ENCODE results near the gene FBXO30. TPM values are rescaled to one million over a fixed set of nuclear protein-coding genes. Genes with fewer than 3 reads are reported as not detected.
A peak's percentile ranks its signal among the peaks of the same experiment; 100 is the strongest.

Gene FBXO30
- polyA plus RNA-seq, 3 donors from 2014 or later = 0.67 to 1.4 (median 0.74) TPM

- DNase-seq = no peak
- Mint-ChIP-seq H3K4me3 (no peak overlapping the region), H3K4me1 (no peaks in the 10 kb centered on the region), H3K27ac (no peak overlapping the region), H3K36me3 (no peaks in the 10 kb centered on the region), H3K27me3 (ENCODE audit: low read depth in 3 of 3) (peaks cover 0 to 4% (median 1%) of the 10 kb centered on the region in 3 donors), H3K9me3 (no peaks in the 10 kb centered on the region)
Measured at GRCh38 chr6:145763742-145764141, 50.9 kb downstream of the FBXO30 start.

DNA sequence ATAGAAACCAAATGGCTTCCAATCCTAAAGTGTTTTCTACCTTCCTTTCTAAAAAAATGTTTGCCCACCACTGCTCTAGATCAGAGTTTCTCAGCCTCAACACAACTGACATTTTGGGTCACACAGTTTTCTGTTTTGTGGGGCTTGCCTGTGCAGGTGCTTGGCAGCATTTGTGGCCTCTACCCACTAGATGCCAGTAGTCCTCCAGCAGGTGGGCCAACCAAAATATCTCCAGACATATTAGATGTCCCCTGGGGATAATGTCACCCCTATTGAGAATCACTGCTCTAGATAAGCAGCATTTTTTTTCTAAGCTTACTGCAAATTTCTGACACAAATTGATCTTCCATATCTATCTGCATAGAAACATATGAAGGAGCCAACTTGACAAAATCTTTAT, 53.0 kb downstream of the FBXO30 start:
- DNase-seq = no peak
- Mint-ChIP-seq H3K4me1 (no peaks in the 10 kb centered on the region), H3K27me3 (ENCODE audit: low read depth in 3 of 3) (peaks cover 0 to 1% (median 0%) of the 10 kb centered on the region in 3 donors), H3K9me3 (no peaks in the 10 kb centered on the region), H3K27ac (no peak overlapping the region), H3K36me3 (no peaks in the 10 kb centered on the region), H3K4me3 (no peak overlapping the region)

GRCh38 chr6:145758113-145758512, 56.5 kb downstream of the FBXO30 start:
- Mint-ChIP-seq H3K36me3 (no peaks in the 10 kb centered on the region), H3K4me1 (no peaks in the 10 kb centered on the region), H3K27ac (no peak overlapping the region), H3K4me3 (no peak overlapping the region), H3K9me3 (no peaks in the 10 kb centered on the region), H3K27me3 (ENCODE audit: low read depth in 3 of 3) (peaks cover 0 to 2% (median 0%) of the 10 kb centered on the region in 3 donors)
- no peak for DNase-seq

DNA sequence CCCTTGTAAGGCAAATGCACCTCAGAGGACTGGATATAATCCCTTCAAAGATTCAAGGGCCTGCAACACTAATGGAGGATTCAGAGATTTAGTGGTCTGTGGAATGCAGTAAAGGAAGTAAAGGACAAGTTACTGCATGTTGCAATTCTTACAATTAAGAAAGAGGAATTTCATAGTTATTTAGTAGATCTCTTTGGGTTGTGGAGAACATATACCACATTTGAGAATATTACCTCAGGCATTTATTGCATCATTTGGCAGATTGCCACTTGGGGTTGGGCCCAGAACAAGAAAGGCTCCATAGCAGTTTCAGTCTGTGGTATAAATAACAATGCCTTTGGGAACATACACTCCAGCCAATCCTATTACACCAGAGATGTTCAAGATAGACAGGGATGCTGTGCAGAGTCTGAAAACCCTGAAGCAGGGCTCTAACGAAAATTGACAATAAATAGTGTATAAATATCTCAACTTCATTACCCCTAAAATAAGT, 58.4 kb downstream of the FBXO30 start:
- DNase-seq = no peak
- Mint-ChIP-seq H3K4me3 (no peak overlapping the region), H3K27ac (no peak overlapping the region), H3K9me3 (no peaks in the 10 kb centered on the region), H3K4me1 (no peaks in the 10 kb centered on the region), H3K36me3 (no peaks in the 10 kb centered on the region), H3K27me3 (ENCODE audit: low read depth in 3 of 3) (peaks cover 0 to 2% (median 0%) of the 10 kb centered on the region in 3 donors)

DNA sequence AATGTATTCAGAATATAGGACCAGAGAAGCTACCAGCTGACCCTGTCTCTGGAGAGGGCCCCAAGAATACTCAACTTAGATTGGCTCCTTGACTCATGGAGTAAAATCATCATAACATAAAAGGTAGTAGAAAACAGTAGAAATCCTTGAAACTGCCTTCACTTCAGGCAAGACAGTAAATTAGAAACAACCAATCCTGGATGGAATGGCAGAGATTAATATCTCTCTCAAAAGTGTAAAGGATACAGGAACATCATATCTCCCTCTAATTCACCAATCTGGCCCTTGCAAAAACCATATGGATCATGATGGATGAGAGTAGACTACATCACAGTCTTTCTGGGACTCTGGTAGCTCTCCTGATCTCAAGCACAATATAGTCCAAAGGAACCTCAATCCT, 58.9 kb downstream of the FBXO30 start:
- H3K27me3 Mint-ChIP-seq (ENCODE audit: low read depth in 3 of 3) = peaks cover 0 to 2% (median 0%) of the 10 kb centered on the region in 3 donors
- no peaks in the 10 kb centered on the region for H3K9me3 Mint-ChIP-seq
- H3K4me1 Mint-ChIP-seq = no peaks in the 10 kb centered on the region
- DNase-seq = no peak
- no peak overlapping the region for H3K4me3 Mint-ChIP-seq
- no peaks in the 10 kb centered on the region for H3K36me3 Mint-ChIP-seq
- H3K27ac Mint-ChIP-seq = no peak overlapping the region

DNA sequence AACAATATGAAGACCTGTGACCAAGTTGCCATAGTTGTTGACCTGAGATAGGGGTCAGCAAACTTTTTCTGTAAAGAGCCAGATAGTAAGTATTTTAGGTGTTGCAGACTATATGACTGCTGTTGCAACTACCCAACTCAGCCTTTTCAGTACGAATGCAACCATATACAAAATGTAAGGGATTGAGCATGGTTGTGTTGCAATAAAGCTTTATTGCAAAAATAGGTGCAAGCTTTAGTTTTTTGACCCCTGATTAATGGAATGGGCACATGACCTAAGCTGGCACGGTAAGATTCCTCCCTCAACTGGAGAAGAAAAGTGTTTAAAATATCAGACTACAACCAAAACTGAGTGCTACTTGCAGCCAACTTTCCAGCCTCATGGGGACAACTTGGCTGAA, 62.0 kb downstream of the FBXO30 start:
- Mint-ChIP-seq H3K27ac (no peak overlapping the region), H3K27me3 (ENCODE audit: low read depth in 3 of 3) (peaks cover 0 to 4% (median 2%) of the 10 kb centered on the region in 3 donors), H3K4me1 (no peaks in the 10 kb centered on the region), H3K36me3 (no peaks in the 10 kb centered on the region), H3K9me3 (no peaks in the 10 kb centered on the region), H3K4me3 (no peak overlapping the region)
- no peak for DNase-seq

DNA sequence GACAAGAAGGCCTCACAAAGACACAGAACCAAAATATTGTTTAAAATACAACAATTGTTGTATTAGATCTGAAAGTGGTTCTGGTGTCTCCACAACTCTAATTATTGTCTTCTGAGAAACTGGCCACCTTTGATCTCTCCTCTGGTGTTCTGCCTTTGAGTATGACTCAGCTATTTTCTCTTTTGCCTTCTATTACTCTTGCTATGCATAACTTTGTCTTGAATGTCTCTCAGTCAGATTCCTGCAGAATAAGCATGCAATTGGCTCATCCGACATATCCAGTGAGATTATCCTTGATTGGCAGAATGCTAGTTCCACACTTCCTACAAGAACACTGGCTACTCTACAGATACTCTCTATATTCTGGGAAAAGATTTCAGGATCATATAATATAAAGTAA, 65.0 kb downstream of the FBXO30 start:
- H3K27ac Mint-ChIP-seq = no peak overlapping the region
- no peak overlapping the region for H3K4me3 Mint-ChIP-seq
- no peak for DNase-seq
- H3K9me3 Mint-ChIP-seq = no peaks in the 10 kb centered on the region
- peaks cover 0 to 4% (median 4%) of the 10 kb centered on the region in 3 donors for H3K27me3 Mint-ChIP-seq (ENCODE audit: low read depth in 3 of 3)
- no peaks in the 10 kb centered on the region for H3K4me1 Mint-ChIP-seq
- no peaks in the 10 kb centered on the region for H3K36me3 Mint-ChIP-seq

- H3K36me3 Mint-ChIP-seq = no peaks in the 10 kb centered on the region
- peak overlapping the region in 1 of 5 donors; percentile 2 for H3K4me3 Mint-ChIP-seq
- no peak for DNase-seq
- H3K27me3 Mint-ChIP-seq (ENCODE audit: low read depth in 3 of 3) = peaks cover 0 to 4% (median 2%) of the 10 kb centered on the region in 3 donors
- H3K27ac Mint-ChIP-seq = no peak overlapping the region
- H3K4me1 Mint-ChIP-seq = no peaks in the 10 kb centered on the region
- H3K9me3 Mint-ChIP-seq = no peaks in the 10 kb centered on the region
Measured at GRCh38 chr6:145745861-145746260, 68.7 kb downstream of the FBXO30 start.

DNA sequence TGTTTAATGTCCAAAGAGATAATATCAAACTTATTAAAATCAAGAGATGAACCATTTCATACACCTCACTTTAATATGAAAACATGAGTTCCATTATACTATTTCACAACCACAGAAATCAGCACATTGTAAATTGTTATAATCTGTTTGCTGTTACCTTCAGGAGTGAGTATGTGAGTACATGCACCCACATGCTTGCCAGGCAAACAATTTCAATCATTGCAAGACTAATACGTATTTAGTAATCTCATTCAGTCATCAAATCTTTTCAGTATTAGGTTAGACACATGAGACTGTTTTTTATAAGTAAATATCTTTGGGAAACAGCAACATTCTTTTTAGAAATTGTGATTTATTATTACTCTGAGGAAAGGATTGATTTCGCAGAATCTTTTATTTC, 70.0 kb downstream of the FBXO30 start:
- no peak overlapping the region for H3K4me3 Mint-ChIP-seq
- no peaks in the 10 kb centered on the region for H3K4me1 Mint-ChIP-seq
- no peak for DNase-seq
- H3K36me3 Mint-ChIP-seq = peaks cover 0 to 3% (median 0%) of the 10 kb centered on the region in 3 donors
- no peaks in the 10 kb centered on the region for H3K9me3 Mint-ChIP-seq
- peaks cover 0 to 5% (median 4%) of the 10 kb centered on the region in 3 donors for H3K27me3 Mint-ChIP-seq (ENCODE audit: low read depth in 3 of 3)
- H3K27ac Mint-ChIP-seq = no peak overlapping the region

Other genes starting within 250 kb of the FBXO30 start
- gene EPM2A, start 79.3 kb downstream of the FBXO30 start, polyA plus RNA-seq = 10 to 100 TPM in 1 of 3 donors, 1 to 10 TPM in 2; 5.7 to 12.8 (median 7.9) TPM
- 1 to 10 TPM; 3.1 to 9.9 (median 4.6) TPM for gene SHPRH, start 149.6 kb upstream of the FBXO30 start, polyA plus RNA-seq
- under 1 TPM in 1 of 3 donors, not detected in 2; 0.02 TPM for gene GRM1, start 214.3 kb upstream of the FBXO30 start, polyA plus RNA-seq